Measurements from ENCODE around the gene TNFSF13. TPM values are rescaled to one million over a fixed set of nuclear protein-coding genes. Genes with fewer than 3 reads are reported as not detected.

TNFSF13 gene, protein sequence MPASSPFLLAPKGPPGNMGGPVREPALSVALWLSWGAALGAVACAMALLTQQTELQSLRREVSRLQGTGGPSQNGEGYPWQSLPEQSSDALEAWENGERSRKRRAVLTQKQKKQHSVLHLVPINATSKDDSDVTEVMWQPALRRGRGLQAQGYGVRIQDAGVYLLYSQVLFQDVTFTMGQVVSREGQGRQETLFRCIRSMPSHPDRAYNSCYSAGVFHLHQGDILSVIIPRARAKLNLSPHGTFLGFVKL
- total RNA-seq = 2.8 and 11.4 TPM in 2 replicates

DNA sequence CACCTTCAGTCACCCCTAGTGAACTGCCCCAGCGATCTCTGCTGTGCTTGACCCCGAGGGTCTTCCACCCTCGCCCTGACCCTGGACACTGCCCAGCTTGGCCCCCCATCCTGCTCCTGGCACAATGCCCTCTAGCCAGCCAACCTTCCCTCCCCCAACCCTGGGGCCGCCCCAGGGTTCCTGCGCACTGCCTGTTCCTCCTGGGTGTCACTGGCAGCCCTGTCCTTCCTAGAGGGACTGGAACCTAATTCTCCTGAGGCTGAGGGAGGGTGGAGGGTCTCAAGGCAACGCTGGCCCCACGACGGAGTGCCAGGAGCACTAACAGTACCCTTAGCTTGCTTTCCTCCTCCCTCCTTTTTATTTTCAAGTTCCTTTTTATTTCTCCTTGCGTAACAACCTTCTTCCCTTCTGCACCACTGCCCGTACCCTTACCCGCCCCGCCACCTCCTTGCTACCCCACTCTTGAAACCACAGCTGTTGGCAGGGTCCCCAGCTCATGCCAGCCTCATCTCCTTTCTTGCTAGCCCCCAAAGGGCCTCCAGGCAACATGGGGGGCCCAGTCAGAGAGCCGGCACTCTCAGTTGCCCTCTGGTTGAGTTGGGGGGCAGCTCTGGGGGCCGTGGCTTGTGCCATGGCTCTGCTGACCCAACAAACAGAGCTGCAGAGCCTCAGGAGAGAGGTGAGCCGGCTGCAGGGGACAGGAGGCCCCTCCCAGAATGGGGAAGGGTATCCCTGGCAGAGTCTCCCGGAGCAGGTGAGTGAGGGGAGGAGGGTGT is at the start of gene TNFSF13:
TSS of gene TNFSF13 (plus strand) at position 207 of the 776 bp plus-strand sequence. CDS start at position 497, 290 bp downstream.

DNA sequence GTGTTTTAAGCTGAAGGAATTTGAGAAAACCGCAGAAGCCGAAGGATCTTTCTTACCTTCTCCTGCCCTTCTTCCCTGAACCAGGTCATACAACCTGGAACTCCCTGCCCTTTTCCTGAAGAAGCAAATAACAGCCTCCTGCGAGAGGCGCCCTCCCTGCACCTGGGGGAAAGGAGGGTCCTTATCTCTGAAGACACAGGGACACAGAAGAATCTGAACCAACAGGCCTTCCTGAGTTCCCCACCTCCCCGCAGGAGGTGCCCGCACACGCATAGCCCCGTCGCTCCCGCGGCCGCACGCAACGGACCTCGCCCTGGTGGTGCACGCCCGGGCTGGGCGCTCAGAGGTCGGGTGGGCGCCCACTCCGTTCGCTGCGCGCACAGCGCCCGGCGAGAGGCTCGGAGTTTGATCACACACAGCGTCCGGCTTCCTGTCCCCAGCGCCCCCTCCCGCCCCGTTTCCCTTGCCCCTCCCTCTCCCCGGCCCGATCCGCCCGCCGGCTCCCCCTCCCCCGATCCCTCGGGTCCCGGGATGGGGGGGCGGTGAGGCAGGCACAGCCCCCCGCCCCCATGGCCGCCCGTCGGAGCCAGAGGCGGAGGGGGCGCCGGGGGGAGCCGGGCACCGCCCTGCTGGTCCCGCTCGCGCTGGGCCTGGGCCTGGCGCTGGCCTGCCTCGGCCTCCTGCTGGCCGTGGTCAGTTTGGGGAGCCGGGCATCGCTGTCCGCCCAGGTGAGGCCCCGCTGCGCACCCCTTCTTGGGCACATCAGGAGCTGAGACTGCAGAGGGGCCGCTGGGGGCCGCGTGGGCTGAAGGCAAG is 9.8 kb upstream of the TNFSF13 start, which contains the start of gene TNFSF12:
TSS of gene TNFSF12 (plus strand) at position 474 of the 816 bp plus-strand sequence. CDS start at position 570, 96 bp downstream.

DNA sequence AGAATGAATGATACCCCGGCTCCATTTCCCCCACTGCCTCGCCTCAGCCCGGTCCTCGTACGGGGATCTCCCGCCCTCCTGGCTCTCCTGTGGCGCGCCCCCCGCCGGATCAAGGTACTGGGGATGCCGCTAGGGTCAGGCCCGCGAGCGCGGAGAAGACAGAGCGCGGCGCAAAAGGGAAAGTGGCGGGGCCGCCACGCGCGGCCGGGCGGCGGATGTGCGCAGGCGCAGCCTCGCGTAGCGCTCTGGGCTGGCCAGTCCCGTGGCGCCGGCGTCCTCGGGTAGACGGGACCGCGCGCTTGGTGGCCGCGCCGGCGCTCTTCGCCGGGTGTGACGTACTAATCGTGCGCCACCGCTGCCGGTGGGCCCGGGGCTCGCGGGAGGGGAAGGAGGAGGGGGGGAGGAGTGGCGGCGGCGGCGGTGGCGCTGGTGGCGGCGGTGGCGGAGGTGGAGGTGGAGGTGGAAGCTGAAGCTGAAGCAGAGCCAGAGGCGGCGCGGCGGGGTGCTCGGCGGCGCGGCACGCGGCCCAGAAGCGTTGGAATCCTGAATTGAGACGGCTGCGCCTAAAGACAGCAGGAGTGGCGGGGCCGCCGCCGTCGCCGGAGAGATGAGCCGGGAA is 3.1 kb downstream of the TNFSF13 start, which contains the start of gene SENP3:
TSS of gene SENP3 (plus strand) at position 331 of the 619 bp plus-strand sequence. CDS start 1,158 bp downstream, outside the sequence.

DNA sequence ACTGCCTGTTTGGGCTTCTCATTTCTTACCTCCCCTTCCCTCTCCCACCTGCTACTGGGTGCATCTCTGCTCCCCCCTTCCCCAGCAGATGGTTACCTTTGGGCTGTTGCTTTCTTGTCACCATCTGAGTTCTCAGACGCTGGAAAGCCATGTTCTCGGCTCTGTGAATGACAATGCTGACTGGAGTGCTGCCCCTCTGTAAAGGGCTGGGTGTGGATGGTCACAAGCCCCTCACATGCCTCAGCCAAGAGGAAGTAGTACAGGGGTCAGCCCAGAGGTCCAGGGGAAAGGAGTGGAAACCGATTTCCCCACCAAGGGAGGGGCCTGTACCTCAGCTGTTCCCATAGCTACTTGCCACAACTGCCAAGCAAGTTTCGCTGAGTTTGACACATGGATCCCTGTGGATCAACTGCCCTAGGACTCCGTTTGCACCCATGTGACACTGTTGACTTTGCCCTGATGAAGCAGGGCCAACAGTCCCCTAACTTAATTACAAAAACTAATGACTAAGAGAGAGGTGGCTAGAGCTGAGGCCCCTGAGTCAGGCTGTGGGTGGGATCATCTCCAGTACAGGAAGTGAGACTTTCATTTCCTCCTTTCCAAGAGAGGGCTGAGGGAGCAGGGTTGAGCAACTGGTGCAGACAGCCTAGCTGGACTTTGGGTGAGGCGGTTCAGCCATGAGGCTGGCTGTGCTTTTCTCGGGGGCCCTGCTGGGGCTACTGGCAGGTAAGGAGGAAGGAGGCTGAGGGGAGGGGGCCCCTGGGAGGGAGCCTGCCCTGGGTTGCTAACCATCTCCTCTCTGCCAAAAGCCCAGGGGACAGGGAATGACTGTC is 20.7 kb downstream of the TNFSF13 start, which contains the start of gene CD68:
TSS of gene CD68 (plus strand) at position 638 of the 833 bp plus-strand sequence. CDS start at position 678, 40 bp downstream.

DNA sequence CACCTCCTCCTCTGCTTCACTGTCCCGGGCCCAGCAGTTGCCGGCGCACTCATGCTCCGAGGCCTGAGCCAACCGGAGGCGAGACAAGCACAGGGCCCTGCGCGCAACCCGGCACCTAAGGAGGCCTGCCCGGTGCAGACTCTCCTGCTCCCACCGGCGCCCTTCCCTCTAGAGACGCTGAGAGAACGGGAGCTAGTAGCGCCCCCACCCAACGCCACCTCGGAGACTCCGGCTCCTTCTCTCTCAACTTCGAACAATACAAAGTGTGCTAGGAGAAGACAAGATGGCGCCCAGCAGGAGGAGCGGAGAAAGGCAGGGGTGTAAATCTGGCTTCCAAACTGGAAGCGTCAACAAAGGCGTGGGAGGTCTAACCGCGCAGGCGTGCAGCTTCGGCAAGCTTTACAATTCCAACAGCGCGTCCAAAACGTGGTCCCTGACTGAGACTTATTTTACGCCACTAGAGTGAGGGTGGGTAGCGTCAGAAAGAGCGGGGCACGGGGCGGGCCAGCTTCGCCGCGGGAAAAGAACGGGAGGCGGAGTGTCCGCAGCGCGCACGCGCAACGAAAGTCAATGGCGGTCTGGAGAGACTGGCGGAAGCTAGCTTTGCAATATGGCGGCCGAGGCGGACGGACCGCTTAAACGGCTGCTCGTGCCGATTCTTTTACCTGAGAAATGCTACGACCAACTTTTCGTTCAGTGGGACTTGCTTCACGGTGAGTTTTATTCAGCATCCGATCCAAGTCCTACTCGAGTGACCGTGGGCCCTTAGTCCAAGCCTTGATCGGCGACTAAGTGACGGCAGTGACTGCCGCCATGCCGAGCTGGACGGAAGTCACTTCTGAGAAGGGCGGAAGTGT is 24.9 kb downstream of the TNFSF13 start, which contains the start of gene MPDU1:
TSS of gene MPDU1 (plus strand) at position 600 of the 857 bp plus-strand sequence. CDS start at position 611, 11 bp downstream.

DNA sequence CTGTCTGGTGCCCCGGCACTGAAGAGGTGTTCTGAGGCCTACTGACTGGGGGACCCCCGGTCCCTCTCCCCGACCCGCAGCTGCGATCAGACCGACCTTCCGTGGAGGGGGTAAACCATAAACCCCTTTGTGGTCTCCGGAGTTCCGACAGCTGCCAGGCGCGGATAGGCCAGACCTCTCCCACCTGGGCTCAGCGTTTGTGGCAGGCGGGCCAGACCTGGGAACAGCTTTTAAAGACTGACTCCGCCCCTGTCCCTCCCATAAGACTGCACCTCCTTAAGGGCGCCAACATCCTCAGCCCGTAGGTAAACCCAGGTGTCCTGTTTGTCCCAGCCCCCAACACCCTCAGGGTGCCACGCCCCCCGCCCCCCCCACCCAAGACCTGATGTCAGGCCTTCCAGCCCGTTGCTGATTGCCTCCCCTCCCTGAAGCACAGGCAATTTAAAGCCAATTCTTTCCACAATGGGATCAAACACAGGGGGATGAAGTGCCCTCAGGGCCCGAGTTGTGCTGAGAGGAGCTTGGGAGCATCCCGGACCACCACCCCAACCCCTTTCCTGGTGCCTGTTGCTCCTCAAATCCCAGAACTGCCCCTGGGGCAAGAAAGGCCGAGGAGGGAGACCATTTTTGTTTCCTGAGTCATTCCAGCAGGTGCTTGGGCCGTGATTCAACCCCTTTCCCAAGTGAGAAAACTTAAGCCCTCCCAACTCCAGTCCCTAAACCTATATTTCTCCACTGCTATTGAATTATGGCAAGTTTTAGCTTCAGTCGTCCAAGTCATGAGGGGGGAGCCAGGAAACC is 31.5 kb downstream of the TNFSF13 start, which contains the start of gene SOX15:
TSS of gene SOX15 (minus strand) at position 204 of the 801 bp plus-strand sequence. CDS start 418 bp downstream, outside the sequence.

Other genes with a start within 250 kb of the TNFSF13 start
- 35.7 and 67.1 TPM in 2 replicates for gene GPS2, start 243.4 kb upstream of the TNFSF13 start, total RNA-seq
- 10.8 and 15.7 TPM in 2 replicates for gene NEURL4, start 229.4 kb upstream of the TNFSF13 start, total RNA-seq
- gene ACAP1, start 222.2 kb upstream of the TNFSF13 start, total RNA-seq = not detected in 2 replicates
- 14.9 and 20.6 TPM in 2 replicates for gene KCTD11, start 206.6 kb upstream of the TNFSF13 start, total RNA-seq
- gene TMEM95, start 203.6 kb upstream of the TNFSF13 start, total RNA-seq = not detected in 2 replicates
- gene TNK1, start 177.7 kb upstream of the TNFSF13 start, total RNA-seq = under 0.01 and 0.18 TPM in 2 replicates
- 62.9 and 82.3 TPM in 2 replicates for gene PLSCR3, start 164.2 kb upstream of the TNFSF13 start, total RNA-seq
- gene TMEM256, start 154.7 kb upstream of the TNFSF13 start, total RNA-seq = 147 and 158 TPM in 2 replicates
- 7.8 and 12.5 TPM in 2 replicates for gene NLGN2, start 150.9 kb upstream of the TNFSF13 start, total RNA-seq
- not detected in 2 replicates for gene SPEM1, start 138.4 kb upstream of the TNFSF13 start, total RNA-seq
- not detected in 2 replicates for gene SPEM2, start 133.1 kb upstream of the TNFSF13 start, total RNA-seq
- not detected in 2 replicates for gene SPEM3, start 129.9 kb upstream of the TNFSF13 start, total RNA-seq
- gene TMEM102, start 123.3 kb upstream of the TNFSF13 start, total RNA-seq = 2.9 and 3.8 TPM in 2 replicates
- 1.8 and 3.4 TPM in 2 replicates for gene FGF11, start 119.2 kb upstream of the TNFSF13 start, total RNA-seq
- 6.9 and 8.3 TPM in 2 replicates for gene CHRNB1, start 113.7 kb upstream of the TNFSF13 start, total RNA-seq
- gene ZBTB4, start 79.1 kb upstream of the TNFSF13 start, total RNA-seq = 20.4 and 27.2 TPM in 2 replicates
- not detected in 2 replicates for gene SLC35G6, start 77.3 kb upstream of the TNFSF13 start, total RNA-seq
- gene POLR2A, start 74.4 kb upstream of the TNFSF13 start, total RNA-seq = 57.0 and 69.2 TPM in 2 replicates
- 39.2 and 40.1 TPM in 2 replicates for gene TNFSF12, start 9.7 kb upstream of the TNFSF13 start, total RNA-seq
- gene SENP3, start 3.2 kb downstream of the TNFSF13 start, total RNA-seq = 42.2 and 62.5 TPM in 2 replicates
- gene CD68, start 20.9 kb downstream of the TNFSF13 start, total RNA-seq = 19.3 and 30.1 TPM in 2 replicates
- 156 and 212 TPM in 2 replicates for gene MPDU1, start 25.1 kb downstream of the TNFSF13 start, total RNA-seq
- not detected in 2 replicates for gene SOX15, start 31.3 kb downstream of the TNFSF13 start, total RNA-seq
- gene FXR2, start 56.1 kb downstream of the TNFSF13 start, total RNA-seq = 32.1 and 35.6 TPM in 2 replicates
- gene SAT2, start 69.1 kb downstream of the TNFSF13 start, total RNA-seq = 36.8 and 47.5 TPM in 2 replicates
- 1.6 TPM in 1 of 2 replicates, not detected in the other for gene SHBG, start 71.4 kb downstream of the TNFSF13 start, total RNA-seq
- 2.9 TPM in 1 of 2 replicates, not detected in the other for gene ATP1B2, start 92.2 kb downstream of the TNFSF13 start, total RNA-seq
- gene TP53, start 128.7 kb downstream of the TNFSF13 start, total RNA-seq = 42.1 and 51.4 TPM in 2 replicates
- 4.7 and 7.9 TPM in 2 replicates for gene WRAP53, start 129.7 kb downstream of the TNFSF13 start, total RNA-seq
- gene EFNB3, start 146.5 kb downstream of the TNFSF13 start, total RNA-seq = 6.6 and 7.0 TPM in 2 replicates
- 2.3 and 6.3 TPM in 2 replicates for gene DNAH2, start 159.0 kb downstream of the TNFSF13 start, total RNA-seq

Data from cardiac atrium fibroblast (primary cell).